ENCODE data around the gene FAM162A.

The FAM162A gene

GRCh38 chr3:122350814-122351418 lies 33.1 kb upstream of the FAM162A start:
- no peak overlapping the region for H3K18ac ChIP-seq (ENCODE audit: low read length)
- no peak overlapping the region for H4K8ac ChIP-seq (ENCODE audit: low read depth, low read length)
- no peak overlapping the region for H4K91ac ChIP-seq (ENCODE audit: low read depth, low read length, poor library complexity)
- H2BK120ac ChIP-seq (ENCODE audit: low read depth, low read length), result no peak overlapping the region
- no peak overlapping the region for H2BK5ac ChIP-seq (ENCODE audit: low read length)
- H2AK5ac ChIP-seq (ENCODE audit: low read depth, low read length), result no peak overlapping the region
- H3K14ac ChIP-seq (ENCODE audit: low read length), result no peak overlapping the region
- no peak for DNase-seq (ENCODE audit: low spot score)
- no peaks in the 10 kb centered on the region for H3K79me1 ChIP-seq (ENCODE audit: low read depth, low read length)
- H2AFZ ChIP-seq (ENCODE audit: low read length), result no peak overlapping the region
- H3K4me3 ChIP-seq (ENCODE audit: low read length in 2 of 2), result no peak overlapping the region
- no peak overlapping the region for H3K27ac ChIP-seq (replicated peaks; ENCODE audit: low read length)
- H2BK12ac ChIP-seq (ENCODE audit: low read length), result no peak overlapping the region
- no CpG with 5 or more reads among the region's 5 CpGs for WGBS, 2 donors (ENCODE audit: extremely low coverage in 2 of 2, insufficient read length in 2 of 2, insufficient replicate concordance in 1 of 2)
- no peaks in the 10 kb centered on the region for H3K4me1 ChIP-seq (ENCODE audit: control insufficient read depth in 2 of 2, insufficient read depth in 1 of 2, low read depth in 1 of 2, low read length in 2 of 2)
- no peaks in the 10 kb centered on the region for H3K27me3 ChIP-seq (ENCODE audit: control insufficient read depth in 3 of 3, insufficient read depth in 3 of 3, low read depth in 1 of 3, low read length in 3 of 3)
- H3K4ac ChIP-seq (ENCODE audit: low read length), result no peak overlapping the region
- H3K23ac ChIP-seq (ENCODE audit: low read depth, low read length, poor library complexity), result no peak overlapping the region
- H2BK15ac ChIP-seq (ENCODE audit: low read length), result no peak overlapping the region
- peaks cover 0 to 2% of the 10 kb centered on the region in 2 donors for H3K36me3 ChIP-seq (replicated peaks in 1 of 2; ENCODE audit: control insufficient read depth in 2 of 2, insufficient read depth in 2 of 2, low read length in 2 of 2)
- no peak overlapping the region for H3K9ac ChIP-seq (ENCODE audit: low read depth, low read length, poor library complexity)
- H3K9me3 ChIP-seq (replicated peaks in 1 of 2; ENCODE audit: control insufficient read depth in 2 of 2, insufficient read depth in 1 of 2, low read depth in 1 of 2, low read length in 2 of 2), result peaks cover 0 to 4% of the 10 kb centered on the region in 2 donors
- H3K4me2 ChIP-seq (ENCODE audit: insufficient read depth, low read length, poor library complexity, severe bottlenecking), result no peak overlapping the region

GRCh38 chr3:122351612-122352011 lies 32.4 kb upstream of the FAM162A start:
- no peaks in the 10 kb centered on the region for H3K27me3 ChIP-seq (ENCODE audit: control insufficient read depth in 3 of 3, insufficient read depth in 3 of 3, low read depth in 1 of 3, low read length in 3 of 3)
- no CpG with 5 or more reads among the region's 4 CpGs for WGBS, 2 donors (ENCODE audit: extremely low coverage in 2 of 2, insufficient read length in 2 of 2, insufficient replicate concordance in 1 of 2)
- peaks cover 0 to 2% of the 10 kb centered on the region in 2 donors for H3K36me3 ChIP-seq (replicated peaks in 1 of 2; ENCODE audit: control insufficient read depth in 2 of 2, insufficient read depth in 2 of 2, low read length in 2 of 2)
- H4K91ac ChIP-seq (ENCODE audit: low read depth, low read length, poor library complexity), result no peak overlapping the region
- H3K9ac ChIP-seq (ENCODE audit: low read depth, low read length, poor library complexity), result no peak overlapping the region
- no peaks in the 10 kb centered on the region for H3K79me1 ChIP-seq (ENCODE audit: low read depth, low read length)
- H3K27ac ChIP-seq (replicated peaks; ENCODE audit: low read length), result no peak overlapping the region
- H3K9me3 ChIP-seq (replicated peaks in 1 of 2; ENCODE audit: control insufficient read depth in 2 of 2, insufficient read depth in 1 of 2, low read depth in 1 of 2, low read length in 2 of 2), result peaks cover 0 to 4% of the 10 kb centered on the region in 2 donors
- H3K4me3 ChIP-seq (ENCODE audit: low read length in 2 of 2), result no peak overlapping the region
- no peak overlapping the region for H2BK120ac ChIP-seq (ENCODE audit: low read depth, low read length)
- no peak overlapping the region for H2BK5ac ChIP-seq (ENCODE audit: low read length)
- H3K4me1 ChIP-seq (ENCODE audit: control insufficient read depth in 2 of 2, insufficient read depth in 1 of 2, low read depth in 1 of 2, low read length in 2 of 2), result no peaks in the 10 kb centered on the region
- DNase-seq (ENCODE audit: low spot score), result no peak
- H3K14ac ChIP-seq (ENCODE audit: low read length), result no peak overlapping the region
- H2AK5ac ChIP-seq (ENCODE audit: low read depth, low read length), result no peak overlapping the region
- no peak overlapping the region for H4K8ac ChIP-seq (ENCODE audit: low read depth, low read length)
- no peak overlapping the region for H3K23ac ChIP-seq (ENCODE audit: low read depth, low read length, poor library complexity)
- H2AFZ ChIP-seq (ENCODE audit: low read length), result no peak overlapping the region
- no peak overlapping the region for H2BK12ac ChIP-seq (ENCODE audit: low read length)
- H2BK15ac ChIP-seq (ENCODE audit: low read length), result no peak overlapping the region
- H3K4me2 ChIP-seq (ENCODE audit: insufficient read depth, low read length, poor library complexity, severe bottlenecking), result no peak overlapping the region
- no peak overlapping the region for H3K4ac ChIP-seq (ENCODE audit: low read length)
- no peak overlapping the region for H3K18ac ChIP-seq (ENCODE audit: low read length)

- WGBS, 2 donors (ENCODE audit: extremely low coverage in 2 of 2, insufficient read length in 2 of 2, insufficient replicate concordance in 1 of 2), result no CpG with 5 or more reads among the region's 2 CpGs
- H2BK120ac ChIP-seq (ENCODE audit: low read depth, low read length), result no peak overlapping the region
Observed at GRCh38 chr3:122353215-122353614, 30.8 kb upstream of the FAM162A start.

GRCh38 chr3:122353893-122354401 lies 30.0 kb upstream of the FAM162A start:
- DNase-seq (ENCODE audit: low spot score), result no peak
- Histone ChIP-seq H3K27ac (replicated peaks; ENCODE audit: low read length) (no peak overlapping the region), H4K91ac (ENCODE audit: low read depth, low read length, poor library complexity) (no peak overlapping the region), H2BK12ac (ENCODE audit: low read length) (no peak overlapping the region), H2BK120ac (ENCODE audit: low read depth, low read length) (no peak overlapping the region), H4K8ac (ENCODE audit: low read depth, low read length) (no peak overlapping the region), H3K4me1 (ENCODE audit: control insufficient read depth in 2 of 2, insufficient read depth in 1 of 2, low read depth in 1 of 2, low read length in 2 of 2) (no peaks in the 10 kb centered on the region), H2BK5ac (ENCODE audit: low read length) (no peak overlapping the region), H3K9me3 (replicated peaks in 1 of 2; ENCODE audit: control insufficient read depth in 2 of 2, insufficient read depth in 1 of 2, low read depth in 1 of 2, low read length in 2 of 2) (no peaks in the 10 kb centered on the region), H3K27me3 (ENCODE audit: control insufficient read depth in 3 of 3, insufficient read depth in 3 of 3, low read depth in 1 of 3, low read length in 3 of 3) (no peaks in the 10 kb centered on the region), H3K4me2 (ENCODE audit: insufficient read depth, low read length, poor library complexity, severe bottlenecking) (no peak overlapping the region), H3K4ac (ENCODE audit: low read length) (no peak overlapping the region), H2AK5ac (ENCODE audit: low read depth, low read length) (no peak overlapping the region), H3K4me3 (ENCODE audit: low read length in 2 of 2) (no peak overlapping the region), H3K79me1 (ENCODE audit: low read depth, low read length) (no peaks in the 10 kb centered on the region), H2BK15ac (ENCODE audit: low read length) (no peak overlapping the region), H3K9ac (ENCODE audit: low read depth, low read length, poor library complexity) (no peak overlapping the region), H3K36me3 (replicated peaks in 1 of 2; ENCODE audit: control insufficient read depth in 2 of 2, insufficient read depth in 2 of 2, low read length in 2 of 2) (peaks cover 0 to 13% of the 10 kb centered on the region in 2 donors), H3K14ac (ENCODE audit: low read length) (no peak overlapping the region), H3K23ac (ENCODE audit: low read depth, low read length, poor library complexity) (no peak overlapping the region), H3K18ac (ENCODE audit: low read length) (no peak overlapping the region), H2AFZ (ENCODE audit: low read length) (no peak overlapping the region)
- WGBS, 2 donors (ENCODE audit: extremely low coverage in 2 of 2, insufficient read length in 2 of 2, insufficient replicate concordance in 1 of 2), result no CpG with 5 or more reads among the region's 1 CpG

More at GRCh38 chr3:122353215-122353614, 30.8 kb upstream of the FAM162A start:
- no peak overlapping the region for H3K18ac ChIP-seq (ENCODE audit: low read length)
- peaks cover 0 to 6% of the 10 kb centered on the region in 2 donors for H3K36me3 ChIP-seq (replicated peaks in 1 of 2; ENCODE audit: control insufficient read depth in 2 of 2, insufficient read depth in 2 of 2, low read length in 2 of 2)
- no peak overlapping the region for H3K27ac ChIP-seq (replicated peaks; ENCODE audit: low read length)
- no peak overlapping the region for H4K91ac ChIP-seq (ENCODE audit: low read depth, low read length, poor library complexity)
- no peak overlapping the region for H4K8ac ChIP-seq (ENCODE audit: low read depth, low read length)
- H2AK5ac ChIP-seq (ENCODE audit: low read depth, low read length), result no peak overlapping the region
- H3K27me3 ChIP-seq (ENCODE audit: control insufficient read depth in 3 of 3, insufficient read depth in 3 of 3, low read depth in 1 of 3, low read length in 3 of 3), result no peaks in the 10 kb centered on the region
- no peak overlapping the region for H2BK12ac ChIP-seq (ENCODE audit: low read length)
- DNase-seq (ENCODE audit: low spot score), result no peak
- no peaks in the 10 kb centered on the region for H3K79me1 ChIP-seq (ENCODE audit: low read depth, low read length)
- no peak overlapping the region for H3K23ac ChIP-seq (ENCODE audit: low read depth, low read length, poor library complexity)
- no peak overlapping the region for H3K4me3 ChIP-seq (ENCODE audit: low read length in 2 of 2)
- H3K9ac ChIP-seq (ENCODE audit: low read depth, low read length, poor library complexity), result no peak overlapping the region
- no peak overlapping the region for H3K14ac ChIP-seq (ENCODE audit: low read length)
- no peak overlapping the region for H3K4ac ChIP-seq (ENCODE audit: low read length)
- H2BK5ac ChIP-seq (ENCODE audit: low read length), result no peak overlapping the region
- no peak overlapping the region for H2AFZ ChIP-seq (ENCODE audit: low read length)
- no peak overlapping the region for H3K4me2 ChIP-seq (ENCODE audit: insufficient read depth, low read length, poor library complexity, severe bottlenecking)
- no peak overlapping the region for H2BK15ac ChIP-seq (ENCODE audit: low read length)
- H3K9me3 ChIP-seq (replicated peaks in 1 of 2; ENCODE audit: control insufficient read depth in 2 of 2, insufficient read depth in 1 of 2, low read depth in 1 of 2, low read length in 2 of 2), result no peaks in the 10 kb centered on the region
- no peaks in the 10 kb centered on the region for H3K4me1 ChIP-seq (ENCODE audit: control insufficient read depth in 2 of 2, insufficient read depth in 1 of 2, low read depth in 1 of 2, low read length in 2 of 2)

Measured in neuronal stem cell (in vitro differentiated cells).